ENCODE data around the gene RPL26. TPM values are rescaled to one million over a fixed set of nuclear protein-coding genes. Genes with fewer than 3 reads are reported as not detected.

Gene RPL26
- total and polyA plus RNA-seq, 2 donors (not counting 3 experiments of a cell fraction or from before 2014, with no cell fraction given): 1,805 to 2,229 TPM

GRCh38 chr17:8418471-8418870 is 35.5 kb upstream of the RPL26 start:
- no peak overlapping the region for H3K4me2 ChIP-seq (ENCODE audit: insufficient read depth, low read length)
- dilution Hi-C loops (cut with MboI; ENCODE audit: extremely low pct_ligation_motif_present, low sequenced_read_pairs): no loop called here
- H3K36me3 ChIP-seq (ENCODE audit: control insufficient read depth in 2 of 2, extremely low read depth in 1 of 2, insufficient read depth in 2 of 2, low read length in 2 of 2): no peaks in the 10 kb centered on the region
- no peak overlapping the region for H3K9ac ChIP-seq (replicated peaks; ENCODE audit: extremely low read depth, insufficient read depth, low read length)
- CTCF ChIA-PET: interaction anchor here (4.0 kb wide), 1 partner anchor 9 kb away, joined by 29 read pairs; no protein-coding TSS in a partner anchor
- no TSS peak for BruUV-seq (replicated peaks)
- peaks cover 12% of the 10 kb centered on the region for H3K4me1 ChIP-seq (ENCODE audit: control insufficient read depth, extremely low read depth, insufficient read depth, low read length)
- TF ChIP-seq EZH2 (IDR thresholded peaks at IDR 0.05; ENCODE audit: borderline replicate concordance, low read depth, low read length, severe bottlenecking) (no peak), GATA2 (IDR thresholded peaks at IDR 0.05; ENCODE audit: insufficient read depth, insufficient read length, low read depth, low read length) (no peak), MYC (IDR thresholded peaks at IDR 0.05; ENCODE audit: low read depth, low read length) (no peak), POLR2A (IDR thresholded peaks at IDR 0.05; ENCODE audit: low read depth, low read length) (no peak), POLR2AphosphoS5 (IDR thresholded peaks at IDR 0.05; ENCODE audit: insufficient read depth, low read depth, low read length) (no peak), FOS (IDR thresholded peaks at IDR 0.05; ENCODE audit: borderline replicate concordance, insufficient read depth, low read length) (no peak), JUN (IDR thresholded peaks at IDR 0.05; ENCODE audit: borderline replicate concordance, insufficient read depth, insufficient read length, low read depth) (no peak)
- TF ChIP-seq, protein P1, sequence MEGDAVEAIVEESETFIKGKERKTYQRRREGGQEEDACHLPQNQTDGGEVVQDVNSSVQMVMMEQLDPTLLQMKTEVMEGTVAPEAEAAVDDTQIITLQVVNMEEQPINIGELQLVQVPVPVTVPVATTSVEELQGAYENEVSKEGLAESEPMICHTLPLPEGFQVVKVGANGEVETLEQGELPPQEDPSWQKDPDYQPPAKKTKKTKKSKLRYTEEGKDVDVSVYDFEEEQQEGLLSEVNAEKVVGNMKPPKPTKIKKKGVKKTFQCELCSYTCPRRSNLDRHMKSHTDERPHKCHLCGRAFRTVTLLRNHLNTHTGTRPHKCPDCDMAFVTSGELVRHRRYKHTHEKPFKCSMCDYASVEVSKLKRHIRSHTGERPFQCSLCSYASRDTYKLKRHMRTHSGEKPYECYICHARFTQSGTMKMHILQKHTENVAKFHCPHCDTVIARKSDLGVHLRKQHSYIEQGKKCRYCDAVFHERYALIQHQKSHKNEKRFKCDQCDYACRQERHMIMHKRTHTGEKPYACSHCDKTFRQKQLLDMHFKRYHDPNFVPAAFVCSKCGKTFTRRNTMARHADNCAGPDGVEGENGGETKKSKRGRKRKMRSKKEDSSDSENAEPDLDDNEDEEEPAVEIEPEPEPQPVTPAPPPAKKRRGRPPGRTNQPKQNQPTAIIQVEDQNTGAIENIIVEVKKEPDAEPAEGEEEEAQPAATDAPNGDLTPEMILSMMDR (IDR thresholded peaks at IDR 0.05; ENCODE audit: extremely low read depth in 1 of 2, insufficient read depth in 1 of 2, low read depth in 1 of 2, low read length in 2 of 2): no peak
- TF ChIP-seq, protein P2, sequence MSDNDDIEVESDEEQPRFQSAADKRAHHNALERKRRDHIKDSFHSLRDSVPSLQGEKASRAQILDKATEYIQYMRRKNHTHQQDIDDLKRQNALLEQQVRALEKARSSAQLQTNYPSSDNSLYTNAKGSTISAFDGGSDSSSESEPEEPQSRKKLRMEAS (IDR thresholded peaks at IDR 0.05; ENCODE audit: insufficient read depth, insufficient read length): no peak
- H2AFZ ChIP-seq (ENCODE audit: low read depth, low read length): no peak overlapping the region
- peaks cover 2 to 6% of the 10 kb centered on the region in 2 experiments for H3K27me3 ChIP-seq (ENCODE audit: control insufficient read depth in 2 of 2, insufficient read depth in 2 of 2, low read length in 2 of 2)
- no peak for DNase-seq (ENCODE audit: low read depth, low spot score)
- H4K20me1 ChIP-seq (replicated peaks; ENCODE audit: control insufficient read depth, extremely low read depth, insufficient read depth, low read length): no peaks in the 10 kb centered on the region
- FAIRE-seq: no peak
- no peak overlapping the region for H3K27ac ChIP-seq (ENCODE audit: insufficient read depth, low read depth, low read length)
- POLR2A ChIA-PET: no interaction called here
- no peak overlapping the region for H3K4me3 ChIP-seq (replicated peaks in 1 of 3; ENCODE audit: insufficient read depth in 1 of 3, low read depth in 1 of 3, low read length in 3 of 3)
- H3K9me3 ChIP-seq (replicated peaks; ENCODE audit: control insufficient read depth, insufficient read depth, low read length): no peaks in the 10 kb centered on the region
- no peaks in the 10 kb centered on the region for H3K79me2 ChIP-seq (ENCODE audit: control insufficient read depth, insufficient read depth, low read length)
- H3K9me1 ChIP-seq (replicated peaks; ENCODE audit: control insufficient read depth, extremely low read depth, insufficient read depth, low read length): no peaks in the 10 kb centered on the region
- intact Hi-C loops (cut with micrococcal nuclease): no loop called here

Measured in endothelial cell of umbilical vein (primary cell).